NCI-H2196 (cell line): ENCODE measurements around the gene TMEM92.
"Not testable (repeated sequence)": the region's sequence is repeated elsewhere in the genome, so short reads cannot be mapped to it uniquely, and the experiment has no call there.

Experiments
- DNase-seq: peaks from one replicate; lab custom pipeline; 2025; ENCODE audit not compliant: unreplicated experiment; lab: John Stamatoyannopoulos, UW

The TMEM92 gene

DNA sequence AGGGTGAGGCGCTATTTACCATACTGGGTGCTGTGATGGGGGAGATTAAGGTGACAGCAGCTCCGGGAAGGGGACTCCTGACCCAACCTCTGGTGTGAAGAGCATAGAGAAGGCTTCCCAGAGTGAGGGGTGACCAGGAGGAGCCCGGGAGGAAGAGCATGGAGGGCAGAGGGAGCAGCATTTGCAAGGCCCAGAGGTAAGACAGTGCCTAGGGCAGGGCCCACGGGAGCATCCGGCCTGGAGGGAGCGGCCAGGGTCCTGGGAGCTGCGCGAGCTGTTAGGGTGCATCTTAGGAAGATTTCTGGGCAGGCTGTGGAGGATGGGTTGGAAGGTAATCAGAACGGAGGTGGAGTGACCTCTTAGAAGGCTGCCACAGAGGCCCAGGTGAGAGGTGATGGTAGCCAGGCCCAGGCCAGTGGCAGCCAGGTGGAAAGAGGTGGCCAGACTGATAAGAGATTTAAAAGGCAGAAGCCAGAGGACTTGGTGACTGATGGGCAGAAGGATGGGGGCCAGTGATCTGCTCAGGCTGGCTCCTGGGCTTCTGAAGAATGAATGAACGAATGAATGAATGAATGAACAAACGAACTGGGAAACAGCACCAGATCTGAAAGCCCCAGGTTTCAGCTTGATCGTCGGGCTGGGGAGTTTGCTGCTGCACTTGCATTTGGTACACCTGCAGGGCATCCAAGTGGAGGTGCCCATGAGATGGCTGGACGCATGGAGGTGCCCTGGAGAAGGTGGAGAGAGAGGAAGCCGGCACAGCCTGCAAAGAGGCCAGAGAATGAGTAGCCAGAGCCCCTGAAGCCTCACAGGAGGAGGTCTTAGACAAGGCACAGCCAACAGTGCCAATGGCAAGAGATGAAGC is 13.0 kb upstream of the TMEM92 start:
- DNase-seq = no peak

DNA sequence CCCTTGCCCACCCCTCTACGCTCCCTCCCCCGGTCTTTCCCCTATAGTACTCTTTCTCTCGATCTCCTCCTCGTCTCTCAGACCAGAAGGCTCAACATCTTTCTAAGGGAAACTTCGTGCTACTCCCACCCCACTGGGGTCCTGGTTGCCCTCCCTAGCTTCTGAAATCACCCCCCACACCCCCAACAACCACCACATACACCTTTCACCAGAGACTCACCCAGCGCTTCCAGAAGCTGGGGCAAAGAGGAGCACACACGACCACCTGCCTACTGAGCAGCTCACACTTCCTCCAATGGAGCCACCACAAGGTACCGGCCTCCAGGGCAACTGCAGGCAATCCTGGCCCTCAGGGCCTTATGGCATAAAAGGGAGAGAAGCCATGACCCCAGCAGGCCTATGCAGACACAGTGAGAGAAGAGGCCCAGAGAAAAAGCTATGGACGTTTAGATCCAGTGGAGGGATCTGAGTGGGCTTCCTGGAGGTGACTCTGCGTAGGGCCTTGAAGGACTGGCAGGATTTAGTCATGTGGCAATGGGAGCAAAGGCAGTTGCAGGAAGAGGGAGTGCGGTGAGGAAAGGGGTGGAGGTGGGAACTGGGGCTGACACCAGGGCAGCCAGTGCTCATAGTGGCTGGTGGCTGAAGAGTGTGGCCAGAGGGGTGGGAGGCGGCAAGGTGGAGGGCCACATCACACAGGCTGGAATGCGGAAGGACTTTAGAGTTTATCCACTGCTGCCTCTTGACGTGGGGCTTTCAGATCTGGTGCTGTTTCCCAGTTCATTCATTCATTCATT is 12.1 kb upstream of the TMEM92 start:
- DNase-seq = no peak

DNA sequence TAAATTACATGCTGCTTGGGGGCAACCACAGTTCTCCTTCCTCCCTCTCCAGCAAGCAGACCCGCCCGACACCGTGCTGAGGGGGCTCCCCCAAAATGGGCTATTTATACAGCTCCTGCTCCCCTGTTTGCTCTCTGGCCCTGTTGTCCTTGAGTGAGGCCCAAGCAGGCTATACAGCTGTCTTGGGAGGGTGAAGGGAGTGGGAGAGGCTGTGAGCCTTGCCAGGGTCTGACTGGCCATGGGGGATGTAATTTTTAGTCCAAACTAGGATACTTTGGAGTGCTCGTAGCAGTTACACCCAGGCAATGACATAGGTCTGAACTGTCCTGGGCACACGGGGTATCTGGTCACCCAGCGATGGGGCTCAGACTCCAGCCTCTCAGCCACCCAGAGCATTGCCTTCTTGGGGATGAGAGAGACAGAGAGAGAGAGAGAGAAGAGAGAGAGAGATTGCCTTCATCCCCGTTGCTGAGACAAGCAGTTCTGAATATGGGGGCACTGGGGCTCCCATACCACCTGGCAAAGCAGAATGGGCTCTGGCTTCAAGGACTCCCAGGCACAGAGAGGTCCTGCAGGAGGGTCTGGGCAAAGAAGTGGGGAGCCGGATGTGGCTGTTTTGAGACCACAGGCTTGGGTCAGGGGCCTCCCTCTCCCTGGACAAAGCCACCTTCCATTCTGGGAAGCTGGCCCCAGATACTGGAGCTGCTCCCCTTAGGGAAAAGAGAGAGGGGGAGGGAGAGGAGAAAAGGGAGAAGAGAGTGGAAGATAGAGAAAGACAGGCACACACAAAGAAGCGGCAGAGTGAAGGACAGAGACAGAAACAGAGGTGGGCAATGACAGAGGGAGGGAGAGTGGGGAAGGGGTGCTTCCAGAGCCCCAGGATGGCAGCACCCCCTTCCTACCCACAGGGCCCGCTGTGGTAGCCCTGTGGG is 10.7 kb upstream of the TMEM92 start:
- no peak for DNase-seq

DNA sequence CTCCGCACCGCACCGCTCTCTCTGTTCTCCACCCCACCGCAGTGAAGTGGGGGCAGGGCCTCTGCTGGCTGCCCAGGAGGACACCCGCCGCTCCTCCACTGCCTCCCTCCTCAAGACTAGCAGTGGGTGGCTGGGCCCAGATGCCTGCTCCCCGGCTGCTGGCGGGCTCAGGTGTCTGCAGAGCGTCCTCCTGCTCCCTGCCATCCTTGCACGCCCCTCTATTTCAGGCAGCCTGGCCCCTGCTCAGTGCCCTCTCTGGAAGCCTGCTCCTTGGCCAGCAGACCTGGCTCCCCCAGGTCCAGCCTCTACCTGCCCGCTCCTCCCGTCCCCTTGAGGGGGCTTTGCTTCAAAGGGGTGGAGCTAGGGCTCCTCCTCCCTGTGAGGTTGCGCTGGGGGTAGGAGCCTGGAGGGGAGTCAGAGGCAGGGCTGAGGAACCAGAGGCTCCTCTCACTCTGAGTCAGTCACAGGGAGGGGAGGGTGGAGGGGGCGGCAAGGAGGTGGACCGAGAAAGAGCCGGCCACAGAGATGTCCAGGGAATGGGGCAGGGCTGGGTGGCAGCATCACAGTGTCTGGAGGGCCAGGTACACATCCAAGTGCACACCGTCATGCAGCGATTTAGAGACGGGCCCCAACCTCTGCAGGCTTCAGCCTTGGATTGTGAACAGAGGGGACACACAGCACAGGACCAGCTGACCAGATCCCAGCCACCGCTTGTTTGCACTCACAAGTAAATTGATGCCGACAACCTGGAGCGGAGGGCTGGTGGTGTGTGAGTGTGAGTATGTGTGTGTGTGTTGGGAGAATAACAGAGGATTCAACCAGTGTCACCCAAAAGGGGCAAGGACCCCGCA is 9.8 kb upstream of the TMEM92 start:
- DNase-seq = no peak

DNA sequence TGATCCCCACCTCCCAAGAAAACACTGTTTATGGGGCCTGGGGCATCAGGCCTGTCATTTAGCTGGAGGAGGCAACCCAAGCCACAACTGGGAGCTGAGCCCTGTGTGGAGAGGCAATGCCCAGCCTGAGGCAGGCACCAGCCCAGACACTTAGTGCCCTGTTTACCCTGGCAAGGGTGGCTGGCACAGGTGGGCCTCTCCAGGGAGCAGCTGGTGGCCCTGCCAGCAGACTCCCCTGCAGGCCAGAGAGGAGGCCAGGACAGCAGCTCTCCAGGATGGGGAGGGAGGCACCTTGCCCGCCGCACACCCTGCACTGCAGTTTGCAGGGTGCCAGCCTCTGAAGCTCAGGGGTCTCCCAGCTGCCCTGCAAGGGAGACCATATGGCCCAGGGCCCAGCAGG is 9.1 kb upstream of the TMEM92 start:
- peak; percentile 65 for DNase-seq

DNA sequence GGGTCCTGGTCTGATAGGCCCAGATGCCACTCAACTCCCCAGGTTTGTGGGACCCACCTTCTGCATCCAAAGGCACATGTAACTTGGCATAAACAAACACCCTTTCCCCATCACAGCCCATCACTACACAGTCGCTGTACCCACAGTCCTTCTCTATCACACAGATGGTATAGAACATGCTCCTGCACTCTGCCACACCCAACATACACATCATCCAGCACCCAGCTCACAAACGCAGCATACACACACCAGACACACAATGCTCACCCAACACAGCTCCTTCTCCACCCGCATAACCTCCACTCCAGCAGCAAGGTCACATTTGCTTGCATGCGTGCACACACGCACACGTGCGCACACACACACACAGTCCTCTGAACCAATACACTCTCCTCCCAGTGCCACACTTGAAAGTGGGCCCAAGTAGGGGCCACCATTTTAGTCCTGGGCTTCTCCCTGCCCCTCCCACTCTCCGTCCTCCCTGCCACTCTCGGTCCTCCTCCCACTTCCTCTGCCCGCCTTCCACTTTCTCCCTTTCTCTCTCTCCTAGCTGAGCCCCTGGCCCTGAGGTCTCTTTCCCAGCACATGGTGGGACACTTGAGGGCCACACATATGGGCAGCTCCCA is 8.5 kb upstream of the TMEM92 start:
- no peak for DNase-seq

DNA sequence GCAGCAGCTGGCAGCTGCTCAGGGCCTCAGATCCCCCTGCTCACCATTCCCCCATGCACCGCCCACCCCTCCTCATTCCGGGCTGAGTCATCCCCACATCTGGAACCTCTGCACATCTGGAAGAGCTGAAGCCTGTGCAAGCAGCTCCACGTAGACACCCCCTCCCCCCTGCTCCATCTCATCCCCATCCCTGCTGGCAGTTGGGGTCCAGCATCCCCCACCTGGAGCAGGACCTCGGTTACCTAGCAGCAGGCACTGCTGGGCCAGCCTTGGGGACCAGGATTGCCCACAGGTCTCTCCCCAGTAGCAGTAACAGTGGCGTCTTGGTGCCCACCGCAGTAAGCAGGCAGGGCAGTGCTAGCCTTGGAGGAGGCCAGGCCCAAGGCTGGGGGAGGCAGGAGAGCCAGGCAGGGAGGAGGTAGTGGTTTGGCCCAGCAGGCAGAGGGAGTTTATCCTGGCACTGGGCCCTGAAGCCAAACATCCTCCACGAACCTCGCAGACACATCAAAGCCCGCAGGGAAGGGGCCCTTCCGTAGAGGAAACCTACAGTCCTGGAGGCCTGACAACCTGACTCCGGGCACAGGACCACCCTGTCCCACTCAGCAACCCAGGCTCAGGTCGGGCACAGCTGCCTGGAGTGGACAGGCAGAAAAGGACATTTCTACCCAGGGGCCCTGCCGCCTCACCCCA is 7.7 kb upstream of the TMEM92 start:
- DNase-seq = peak; percentile 74

- no peak for DNase-seq
These were observed 7.0 kb upstream of the TMEM92 start for GRCh38 chr17:50267074-50267841.

GRCh38 chr17:50268026-50268425 is 6.2 kb upstream of the TMEM92 start:
- DNase-seq = no peak

DNA sequence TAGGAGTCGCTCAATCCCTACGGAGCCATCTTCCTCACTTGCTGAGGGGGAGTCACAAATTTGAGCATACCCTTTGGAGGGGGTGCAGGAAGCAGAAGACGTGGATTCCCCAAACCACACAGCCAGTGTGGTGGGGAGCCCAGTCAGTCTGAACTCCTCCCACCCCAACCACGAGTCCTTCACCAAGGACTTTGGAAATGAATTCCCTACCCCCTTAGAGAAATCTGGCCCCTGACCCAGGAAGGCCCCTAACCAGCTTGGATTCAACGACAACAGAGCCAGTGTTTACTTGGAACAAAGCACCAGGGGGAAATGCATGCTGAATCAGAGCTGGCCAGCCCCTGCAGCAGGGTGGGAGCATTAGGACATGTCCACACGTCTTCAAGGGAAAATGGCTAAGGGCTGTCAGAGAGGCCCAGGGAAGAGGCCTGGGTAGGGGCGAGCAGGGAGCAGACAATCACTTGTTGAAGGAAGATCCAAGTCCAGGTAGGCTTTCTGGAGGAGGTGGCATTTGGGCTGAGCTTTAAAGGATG is 5.5 kb upstream of the TMEM92 start:
- no peak for DNase-seq

DNA sequence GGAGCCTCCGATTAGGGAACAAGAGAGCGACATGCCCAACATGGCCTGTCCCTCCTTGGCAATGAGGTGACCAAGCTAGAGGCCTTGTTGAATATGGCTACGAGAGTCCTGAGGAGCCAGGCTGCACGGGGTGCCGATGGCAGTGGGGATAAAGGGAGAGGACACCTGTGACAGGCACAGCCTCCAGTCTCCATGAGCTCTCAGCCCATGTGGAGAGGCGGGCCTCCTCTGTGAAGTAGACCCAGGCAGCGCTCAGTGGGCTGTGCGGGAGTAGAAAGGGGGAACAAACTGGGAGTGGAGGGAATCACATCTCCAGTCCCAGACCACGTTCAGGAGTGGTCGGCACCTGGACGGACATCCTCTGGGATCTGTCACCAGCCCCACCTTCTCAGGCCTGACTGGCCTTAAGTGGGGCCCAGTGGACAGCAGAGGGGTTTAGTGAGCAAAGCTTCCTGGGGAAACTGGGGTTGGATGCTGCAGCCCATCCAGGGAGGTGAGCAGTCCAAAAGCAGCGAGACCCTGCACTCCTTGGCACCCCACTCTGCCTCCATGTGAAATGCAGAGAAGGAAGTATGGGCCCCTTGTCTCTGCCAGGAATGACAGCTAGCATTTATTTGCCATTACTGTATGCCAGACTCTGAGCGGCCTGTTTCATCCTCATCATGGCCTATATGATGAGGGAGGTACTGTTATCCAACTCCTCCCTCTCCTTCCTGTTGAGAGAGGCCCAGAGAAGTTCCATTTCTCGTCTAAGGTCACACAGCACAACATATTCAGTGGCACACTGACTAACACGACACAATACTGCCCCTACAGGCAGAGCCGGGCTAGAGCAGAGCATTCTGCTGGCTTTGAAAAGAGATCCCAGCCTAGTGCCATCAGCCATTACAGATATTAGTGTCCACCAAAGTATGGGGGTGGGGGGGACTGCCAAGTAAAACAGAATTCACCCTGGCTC is 4.5 kb upstream of the TMEM92 start:
- peak; percentile 62 for DNase-seq

- no peak for DNase-seq
These were observed 3.6 kb upstream of the TMEM92 start for GRCh38 chr17:50270435-50271362.

- DNase-seq = not testable (repeated sequence)
These were observed 2.9 kb upstream of the TMEM92 start for GRCh38 chr17:50271363-50271750.

DNA sequence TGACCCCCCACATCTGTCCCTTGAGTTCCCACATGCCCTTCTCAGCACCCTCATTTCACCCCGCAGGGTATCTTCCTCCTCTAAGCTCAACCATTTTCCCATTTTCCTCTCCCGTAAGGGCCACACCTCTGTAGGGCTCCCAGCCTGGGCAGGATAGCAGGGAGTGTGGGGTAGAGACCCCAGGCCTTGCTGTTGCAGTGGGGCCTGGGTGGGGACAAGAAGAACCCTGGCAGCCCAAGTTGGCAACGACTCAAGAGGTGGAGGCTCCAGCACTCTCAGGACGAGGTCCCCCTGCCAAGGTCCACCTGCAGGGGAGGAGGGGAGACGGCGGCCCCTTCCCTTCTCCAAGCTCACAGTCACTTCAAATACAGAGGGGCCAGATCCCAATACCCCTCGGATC is 2.0 kb upstream of the TMEM92 start:
- DNase-seq = no peak

GRCh38 chr17:50272711-50273653 is 1.3 kb upstream of the TMEM92 start:
- peak; percentile 44 for DNase-seq
